Measurements from ENCODE around the gene LYRM7.
"Not testable (repeated sequence)": the region's sequence is repeated elsewhere in the genome, so short reads cannot be mapped to it uniquely, and the experiment has no call there.

The LYRM7 gene

DNA sequence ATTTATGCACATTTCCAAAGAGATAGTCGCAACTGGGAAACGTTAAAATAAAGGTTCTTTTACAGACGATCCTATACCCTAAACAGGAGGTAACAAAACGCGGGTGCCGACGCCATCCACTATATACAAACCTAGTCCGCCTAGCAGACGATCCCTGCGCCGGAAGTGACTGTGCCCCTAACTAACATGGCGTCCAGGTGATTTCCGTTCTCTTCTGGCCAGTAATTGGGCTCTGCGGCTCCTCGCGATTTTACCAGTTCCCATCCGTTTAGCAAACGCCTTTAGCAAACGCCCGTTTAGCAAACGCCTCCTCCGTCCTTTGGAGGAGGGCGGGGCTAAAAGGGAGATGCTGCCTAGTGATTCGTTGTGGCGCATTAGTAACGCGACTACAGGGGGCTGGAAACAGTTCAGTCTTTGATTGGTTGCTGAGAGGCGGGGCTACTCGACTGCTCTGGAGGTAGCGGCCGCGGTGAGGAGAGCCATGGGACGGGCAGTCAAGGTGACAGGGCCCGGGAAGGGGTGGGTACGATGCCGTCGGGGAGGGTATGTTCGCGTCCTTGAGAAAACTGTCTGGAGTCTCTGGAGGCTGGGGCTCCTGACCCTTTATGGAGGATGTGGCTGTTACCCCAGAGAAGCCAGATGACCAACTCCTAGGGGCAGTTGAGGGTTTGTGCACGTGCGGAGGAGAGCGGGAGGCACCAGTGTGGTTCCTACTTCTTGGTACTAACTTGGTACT is at the start of gene LYRM7:
TSS of gene LYRM7 (plus strand) at position 405 of the 736 bp plus-strand sequence. CDS start at position 482, 77 bp downstream.
- DNase-seq (ENCODE audit: low read depth), result peak; percentile 89

DNA sequence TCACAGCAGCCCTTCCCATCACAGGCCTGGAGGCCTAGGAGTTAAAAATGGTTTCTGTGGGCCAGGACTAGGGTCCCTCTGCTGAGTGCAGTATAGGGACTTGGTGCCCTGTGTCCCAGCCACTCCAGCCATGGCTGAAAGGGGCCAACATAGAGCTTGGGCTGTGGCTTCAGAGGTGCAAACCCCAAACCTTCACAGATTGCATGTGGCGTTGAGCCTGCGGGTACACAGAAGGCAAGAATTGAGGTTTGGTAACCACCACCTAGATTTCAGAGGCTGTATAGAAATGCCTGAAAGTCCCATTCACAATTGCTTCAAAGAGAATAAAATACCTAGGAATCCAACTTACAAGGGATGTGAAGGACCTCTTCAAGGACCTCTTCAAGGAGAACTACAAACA is 43.5 kb upstream of the LYRM7 start:
- DNase-seq (ENCODE audit: low read depth), result not testable (repeated sequence)

DNA sequence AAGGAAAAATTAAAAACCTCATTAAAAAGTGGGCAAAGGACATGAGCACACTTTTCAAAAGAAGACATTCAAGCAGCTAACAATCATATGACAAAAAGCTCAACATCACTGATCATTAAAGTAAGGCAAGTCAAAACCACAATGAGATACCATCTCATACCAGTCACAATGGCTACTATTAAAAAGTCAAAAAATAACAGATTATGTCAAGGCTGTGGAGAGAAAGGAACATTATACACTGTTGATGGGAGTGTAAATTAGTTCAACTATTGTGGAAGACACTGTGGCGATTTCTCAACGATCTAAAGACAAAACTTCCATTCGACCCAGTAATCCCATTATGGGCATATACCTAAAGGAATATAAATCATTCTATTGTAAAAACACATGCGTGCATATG is 41.4 kb upstream of the LYRM7 start:
- DNase-seq (ENCODE audit: low read depth), result no peak

DNA sequence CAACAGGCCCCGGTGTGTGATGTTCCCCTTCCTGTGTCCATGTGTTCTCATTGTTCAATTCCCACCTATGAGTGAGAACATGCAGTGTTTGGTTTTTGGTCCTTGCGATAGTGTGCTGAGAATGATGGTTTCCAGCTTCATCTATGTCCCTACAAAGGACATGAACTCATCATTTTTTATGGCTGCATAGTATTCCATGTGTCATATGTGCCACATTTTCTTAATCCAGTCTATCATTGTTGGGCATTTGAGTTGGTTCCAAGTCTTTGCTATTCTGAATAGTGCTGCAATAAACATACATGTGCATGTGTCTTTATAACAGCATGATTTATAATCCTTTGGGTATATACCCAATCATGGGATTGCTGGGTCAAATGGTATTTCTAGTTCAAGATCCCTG is 37.7 kb upstream of the LYRM7 start:
- not testable (repeated sequence) for DNase-seq (ENCODE audit: low read depth)

DNA sequence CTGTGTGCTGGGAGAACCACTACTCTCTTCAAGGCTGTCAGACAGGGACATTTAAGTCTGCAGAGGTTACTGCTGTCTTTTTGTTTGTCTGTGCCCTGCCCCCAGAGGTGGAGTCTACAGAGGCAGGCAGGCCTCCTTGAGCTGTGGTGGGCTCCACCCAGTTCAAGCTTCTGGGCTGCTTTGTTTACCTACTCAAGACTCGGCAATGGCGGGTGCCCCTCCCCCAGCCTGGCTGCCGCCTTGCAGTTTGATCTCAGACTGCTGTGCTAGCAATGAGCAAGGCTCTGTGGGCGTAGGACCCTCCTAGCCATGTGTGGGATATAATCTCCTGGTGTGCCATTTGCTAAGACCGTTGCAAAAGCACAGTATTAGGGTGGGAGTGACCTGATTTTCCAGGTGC is 32.3 kb upstream of the LYRM7 start:
- DNase-seq (ENCODE audit: low read depth), result not testable (repeated sequence)

DNA sequence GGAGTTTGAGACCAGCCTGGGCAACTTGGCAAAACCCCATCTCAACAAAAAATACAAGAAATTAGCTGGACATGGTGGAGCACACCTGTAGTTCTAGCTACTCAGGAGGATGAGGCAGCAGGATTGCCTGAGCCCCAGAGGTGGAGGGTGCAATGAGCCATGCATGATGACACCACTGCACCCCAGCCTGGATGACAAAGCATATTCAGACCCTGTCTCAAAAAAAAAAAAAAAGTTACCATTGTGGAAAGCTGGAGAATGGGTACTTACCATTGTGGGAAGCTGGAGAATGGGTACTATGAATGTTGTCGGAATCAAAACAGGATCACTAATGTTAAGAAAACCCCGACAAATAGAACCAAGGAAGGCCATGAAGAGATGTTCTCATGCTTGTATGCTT is 31.4 kb upstream of the LYRM7 start:
- DNase-seq (ENCODE audit: low read depth), result no peak

DNA sequence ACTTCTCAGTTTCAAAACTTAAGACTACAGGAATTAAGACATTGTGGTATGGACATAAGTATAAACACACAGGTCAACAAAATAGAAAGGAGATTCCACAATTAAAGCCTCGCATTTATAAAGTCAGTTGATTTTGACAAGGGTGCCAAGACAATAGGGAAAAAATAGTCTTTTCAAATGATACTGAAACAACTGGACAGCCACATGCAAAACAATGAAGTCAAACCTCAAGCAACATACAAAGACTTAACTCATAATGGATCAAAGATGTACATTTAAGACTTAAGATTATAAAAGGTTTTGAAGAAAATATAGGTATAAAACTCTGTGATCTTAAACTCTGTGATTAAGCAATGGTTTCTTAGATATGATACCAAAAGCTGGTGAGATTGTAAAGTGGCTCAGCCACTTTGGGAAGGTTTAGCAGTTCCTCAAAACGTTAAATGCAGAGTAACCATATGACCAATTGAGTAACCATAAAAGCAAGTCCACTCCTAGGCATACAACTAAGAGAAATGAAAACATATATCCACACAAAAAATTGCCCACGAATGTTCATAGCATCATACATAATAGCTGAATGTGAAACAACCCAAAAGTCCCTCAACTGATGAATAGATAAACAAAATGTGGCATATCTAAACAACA is 27.6 kb upstream of the LYRM7 start:
- DNase-seq (ENCODE audit: low read depth), result no peak

DNA sequence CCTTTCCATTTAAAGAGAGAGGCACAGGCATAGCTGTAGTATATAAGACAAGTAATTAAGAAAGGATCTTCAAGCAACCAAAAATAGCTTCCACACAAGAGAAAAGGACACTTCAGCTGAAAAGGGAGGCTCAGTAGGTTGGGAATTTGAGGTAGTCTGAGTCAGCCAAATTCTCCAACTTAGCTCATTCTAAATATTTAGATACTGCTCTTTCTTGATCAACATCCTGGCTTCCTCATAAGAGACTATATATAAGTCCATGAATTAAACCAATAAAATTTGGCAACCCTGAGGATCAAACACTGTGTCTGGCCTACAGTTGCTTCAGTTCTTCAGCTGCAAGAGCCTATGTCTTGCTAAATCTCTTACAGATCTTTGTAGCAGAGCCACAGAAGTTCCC is 23.5 kb upstream of the LYRM7 start:
- no peak for DNase-seq (ENCODE audit: low read depth)

DNA sequence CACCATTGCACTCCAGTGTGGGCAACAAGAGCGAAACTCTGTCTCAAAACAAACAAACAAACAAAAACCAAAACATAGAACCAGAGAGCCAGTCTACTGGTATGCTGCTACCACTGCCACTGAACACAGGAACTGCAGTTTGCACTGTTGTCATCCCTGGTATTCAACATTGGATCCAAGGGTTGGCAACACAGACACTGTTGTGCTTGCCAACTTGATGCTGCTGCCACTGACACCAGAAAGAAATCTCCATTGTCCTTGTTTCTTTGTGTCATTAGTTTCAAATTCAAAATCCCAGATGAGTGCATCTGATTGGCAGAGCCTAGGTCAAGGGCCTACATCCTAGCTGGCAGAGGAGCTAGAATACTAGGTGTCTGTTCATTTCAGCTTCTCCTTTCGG is 21.9 kb upstream of the LYRM7 start:
- no peak for DNase-seq (ENCODE audit: low read depth)

DNA sequence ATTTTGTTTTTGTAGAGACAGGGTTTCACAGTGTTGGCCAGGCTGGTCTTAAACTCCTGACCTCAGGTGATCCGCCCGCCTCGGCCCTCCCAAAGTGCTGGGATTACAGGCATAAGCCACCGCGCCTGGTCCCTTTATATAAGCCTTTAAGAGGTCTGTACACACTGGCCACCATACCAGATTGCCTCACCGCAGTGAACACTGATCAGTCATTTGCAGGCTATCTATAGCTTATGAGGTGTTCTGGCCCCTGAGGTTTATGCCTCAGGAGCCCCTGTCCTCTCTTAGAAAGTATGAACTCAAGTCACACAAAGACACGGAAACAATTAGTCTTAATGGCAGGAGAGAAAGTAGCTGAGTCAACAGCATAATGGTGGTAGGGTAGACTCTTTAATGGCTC is 20.3 kb upstream of the LYRM7 start:
- DNase-seq (ENCODE audit: low read depth), result no peak

DNA sequence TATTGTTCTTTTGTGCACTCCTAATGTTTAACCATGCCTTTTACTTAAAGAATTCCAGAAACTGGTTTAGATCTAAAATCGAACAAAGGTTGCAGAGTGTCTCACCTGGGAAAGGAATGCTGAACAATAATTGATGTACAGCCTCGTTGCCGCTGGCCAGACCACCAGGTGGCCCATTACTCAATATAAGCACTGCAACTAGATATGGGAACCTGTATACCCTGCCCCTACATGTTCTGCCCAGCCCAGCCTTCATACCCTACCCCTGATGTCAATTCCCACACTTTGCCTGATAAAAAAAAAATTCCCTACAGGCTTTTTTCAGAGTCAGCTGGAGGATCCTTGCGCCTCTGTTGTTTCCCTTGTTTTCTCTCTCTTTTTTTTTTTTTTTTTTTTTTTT is 19.5 kb upstream of the LYRM7 start:
- DNase-seq (ENCODE audit: low read depth), result no peak

DNA sequence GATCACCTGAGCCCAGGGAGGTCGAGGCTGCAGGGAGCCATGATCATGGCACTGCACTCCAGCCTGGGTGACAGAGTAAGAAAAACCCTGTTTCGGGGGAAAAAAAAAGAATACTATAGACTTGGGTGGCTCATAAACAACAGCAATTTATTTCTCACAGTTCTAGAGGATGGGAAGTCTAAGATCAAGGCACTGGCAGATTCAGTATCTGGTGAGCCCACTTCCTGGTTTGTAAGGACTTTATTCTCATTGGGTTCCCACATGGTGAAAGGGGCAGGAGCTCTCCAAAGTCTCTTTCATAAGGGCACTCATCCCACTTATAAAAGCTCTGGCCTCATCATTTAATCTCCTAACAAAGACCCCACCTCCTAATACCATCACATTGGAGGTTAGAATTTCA is 14.4 kb upstream of the LYRM7 start:
- no peak for DNase-seq (ENCODE audit: low read depth)

DNA sequence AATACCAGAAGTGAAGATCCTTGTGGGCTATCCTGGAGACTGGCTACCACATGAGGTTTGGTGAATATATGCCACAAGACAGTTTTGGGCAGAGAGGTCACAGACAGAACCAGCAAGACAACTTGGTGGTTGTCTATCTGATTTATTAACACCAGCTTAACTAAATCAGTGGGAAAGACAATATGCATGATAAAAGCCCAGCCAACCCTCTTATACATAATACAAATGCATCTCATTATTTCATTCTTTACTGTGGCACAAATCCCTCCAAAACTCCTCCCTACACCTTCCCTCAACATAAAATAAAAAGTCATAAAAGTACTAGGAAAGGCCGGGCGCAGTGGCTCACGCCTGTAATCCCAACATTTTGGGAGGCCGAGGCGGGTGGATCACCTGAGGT is 13.8 kb upstream of the LYRM7 start:
- DNase-seq (ENCODE audit: low read depth), result no peak

DNA sequence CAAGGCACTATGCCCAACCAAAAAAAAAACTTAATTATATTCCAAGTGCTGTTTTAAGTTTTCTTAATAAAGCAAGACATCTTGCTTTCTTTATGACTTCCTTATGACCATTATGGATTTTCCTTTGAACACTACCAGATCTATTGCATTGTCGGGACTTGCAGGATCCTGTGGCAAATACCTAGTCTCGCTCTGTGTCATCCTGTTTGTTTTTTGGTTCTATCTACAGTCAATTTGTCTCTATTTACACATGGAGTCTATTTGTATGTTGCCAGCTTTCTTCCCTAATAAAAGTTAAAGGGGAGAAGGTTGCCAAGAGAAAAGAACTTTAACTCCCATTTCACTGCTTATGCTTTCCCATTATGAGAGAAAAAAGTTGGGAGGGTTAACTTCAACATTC is 10.6 kb upstream of the LYRM7 start:
- no peak for DNase-seq (ENCODE audit: low read depth)

DNA sequence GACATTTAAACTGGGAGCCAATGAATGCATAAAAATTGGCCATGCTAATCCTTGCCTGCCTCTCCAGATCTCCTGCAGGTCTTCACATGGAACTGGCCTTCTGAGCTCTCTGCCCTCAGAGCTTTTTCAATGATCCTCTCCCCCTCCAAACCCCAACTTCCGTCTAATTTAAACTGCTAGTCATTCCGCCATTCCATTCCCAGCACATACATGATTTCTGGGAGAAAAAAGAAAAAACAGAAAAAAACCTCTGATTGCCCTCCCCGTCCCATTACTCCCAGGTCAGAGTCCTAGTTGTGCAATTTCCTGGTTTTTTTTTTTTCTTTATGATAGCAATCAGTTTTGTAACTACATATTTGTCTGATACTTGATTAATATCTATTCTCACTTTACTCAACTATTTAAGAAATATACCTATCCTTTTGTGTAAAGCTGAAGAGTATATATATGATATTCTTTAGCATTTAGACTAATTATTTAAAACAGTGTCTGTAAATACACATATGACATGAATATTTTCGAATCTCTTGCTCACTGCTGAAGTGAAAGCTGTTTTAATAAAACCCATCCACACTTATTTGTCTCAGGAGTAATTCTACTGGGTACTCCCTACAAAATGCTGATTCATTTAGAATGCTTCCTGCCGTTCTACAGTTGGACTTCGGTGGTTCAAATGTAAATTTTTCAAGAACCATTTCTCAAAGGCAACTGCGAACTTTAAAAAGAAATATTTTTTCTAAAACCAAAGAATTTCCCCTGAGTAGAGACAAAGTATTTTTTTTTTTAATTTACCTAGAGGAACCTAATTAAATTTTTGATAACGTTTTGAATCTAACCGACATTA is 7.2 kb upstream of the LYRM7 start:
- DNase-seq (ENCODE audit: low read depth), result no peak

DNA sequence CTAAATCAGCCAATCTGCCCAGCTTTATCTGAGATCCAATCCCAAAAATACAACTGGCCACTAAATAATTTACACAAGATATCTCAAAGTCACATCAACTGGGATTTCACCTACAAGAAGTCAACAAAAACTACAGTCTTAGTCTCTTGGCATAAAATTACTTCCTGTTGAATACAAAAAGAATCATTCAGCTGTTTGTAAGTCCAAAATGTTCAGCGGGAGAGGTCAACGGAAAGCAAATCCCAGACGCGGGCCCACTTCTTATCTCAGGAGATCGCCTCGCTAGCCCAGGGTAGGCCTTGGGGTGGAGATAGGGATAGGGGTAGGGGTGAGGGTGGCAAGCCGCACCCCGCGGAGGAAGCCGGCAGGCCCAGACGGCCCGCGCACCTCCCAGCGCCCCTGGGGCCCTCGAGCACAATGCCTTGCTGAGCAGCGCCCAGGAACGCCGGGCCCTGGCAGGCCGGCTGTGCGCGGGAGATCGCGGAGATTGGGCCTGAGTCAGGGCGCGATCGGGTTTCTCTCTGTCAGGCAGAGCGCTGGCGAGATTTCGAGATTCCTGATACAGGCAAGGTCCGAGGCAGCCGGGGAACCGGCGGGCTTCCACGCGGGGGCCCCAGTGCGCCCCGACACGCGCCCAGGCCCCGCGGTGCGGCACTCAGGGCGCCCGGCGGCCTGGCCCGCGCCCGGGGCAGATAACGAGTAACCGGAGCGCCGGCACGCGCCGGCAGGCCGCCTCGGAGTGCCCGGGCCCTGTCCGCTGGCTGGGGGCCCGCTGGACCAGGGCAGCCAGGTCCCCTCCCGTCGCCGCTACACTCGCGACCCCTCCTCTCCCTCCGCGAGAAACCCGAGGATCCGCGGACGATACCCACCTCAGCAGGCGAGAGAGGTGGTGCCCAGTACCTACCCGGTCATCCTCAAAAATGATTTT is 6.3 kb upstream of the LYRM7 start:
- DNase-seq (ENCODE audit: low read depth), result peak; percentile 53

DNA sequence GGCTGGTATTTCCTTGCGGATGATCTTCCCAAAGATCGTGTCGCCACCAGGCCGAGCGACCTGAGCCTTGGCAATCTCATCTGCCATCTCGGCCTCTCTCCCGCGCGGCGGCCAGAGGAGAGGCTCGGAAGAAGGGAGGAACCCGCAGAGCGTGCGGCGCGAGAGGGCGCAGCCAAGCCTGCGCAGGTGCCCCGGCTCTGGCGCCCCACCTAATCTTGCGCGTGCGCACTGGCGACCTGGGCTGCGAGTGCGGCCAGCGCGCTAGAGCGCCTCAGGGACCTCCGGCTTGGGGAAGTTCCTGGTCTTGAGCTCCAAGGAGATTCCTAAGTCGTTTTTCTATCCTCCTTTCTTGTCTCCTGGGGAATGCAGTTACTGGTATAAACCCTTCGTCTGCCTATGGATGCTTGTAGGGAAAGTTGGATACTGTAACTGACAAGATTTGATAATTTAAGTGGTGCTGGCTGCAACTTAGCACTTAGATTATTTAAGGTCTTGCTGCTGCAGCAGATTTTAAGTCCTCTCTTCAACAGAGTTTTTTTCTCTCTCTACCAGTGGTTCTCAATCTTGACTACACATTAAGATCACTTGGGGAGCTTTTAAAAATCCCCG is 5.5 kb upstream of the LYRM7 start, which contains the start of gene HINT1:
TSS of gene HINT1 (minus strand) at position 138 of the 609 bp plus-strand sequence. CDS start at position 87, 51 bp downstream.
- DNase-seq (ENCODE audit: low read depth), result peak; percentile 92

DNA sequence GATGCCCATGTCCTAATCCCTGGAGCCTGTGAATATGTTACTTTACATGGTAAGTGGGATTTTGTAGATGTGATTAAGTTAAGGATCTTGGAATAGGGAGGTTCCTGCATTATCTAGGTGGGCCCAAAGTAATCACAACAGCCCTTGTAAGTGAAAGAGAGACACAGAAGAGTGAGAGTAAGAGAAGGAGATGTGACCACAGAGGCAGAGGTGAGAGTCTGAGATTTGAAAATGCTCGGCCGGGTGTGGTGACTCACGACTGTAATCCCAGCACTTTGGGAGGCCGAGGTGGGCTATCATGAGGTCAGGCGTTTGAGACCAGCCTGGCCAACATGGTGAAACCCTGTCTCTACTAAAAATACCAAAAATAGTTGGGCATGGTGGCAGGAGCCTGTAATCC is 3.1 kb upstream of the LYRM7 start:
- DNase-seq (ENCODE audit: low read depth), result no peak

DNA sequence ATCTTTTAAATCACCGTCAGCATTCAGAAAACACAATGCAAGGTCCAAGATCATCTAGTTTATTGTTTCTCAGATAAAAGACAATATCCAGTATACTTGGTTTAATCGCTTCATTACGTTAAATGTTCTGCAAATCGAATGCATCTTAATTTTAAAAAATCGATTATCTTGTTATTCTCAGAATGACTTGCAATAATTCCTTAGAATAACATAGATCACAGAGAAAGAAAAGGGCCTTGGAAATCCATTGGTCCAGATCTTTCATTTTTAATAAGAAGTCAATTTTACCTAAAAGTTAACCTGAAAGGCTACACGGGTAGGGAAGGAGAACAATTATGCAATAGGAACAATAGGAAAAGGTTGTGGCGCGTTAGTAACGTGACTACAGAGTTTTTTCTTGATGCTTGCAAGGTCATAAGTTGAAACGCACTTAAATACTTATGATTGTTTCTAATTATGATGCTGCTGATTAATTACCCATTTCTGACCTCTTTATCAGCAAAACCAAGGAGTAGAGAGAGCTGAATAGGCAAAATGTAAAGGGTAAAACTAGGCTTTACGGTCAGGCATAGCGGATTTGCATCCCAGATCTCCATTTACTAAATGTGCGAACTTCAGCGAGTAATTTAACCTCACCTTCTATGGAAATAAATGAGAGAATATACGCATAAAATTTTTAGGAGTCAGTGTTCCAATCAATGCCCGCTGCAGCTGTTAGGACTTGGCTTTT is 769 bp upstream of the LYRM7 start:
- DNase-seq (ENCODE audit: low read depth), result no peak

DNA sequence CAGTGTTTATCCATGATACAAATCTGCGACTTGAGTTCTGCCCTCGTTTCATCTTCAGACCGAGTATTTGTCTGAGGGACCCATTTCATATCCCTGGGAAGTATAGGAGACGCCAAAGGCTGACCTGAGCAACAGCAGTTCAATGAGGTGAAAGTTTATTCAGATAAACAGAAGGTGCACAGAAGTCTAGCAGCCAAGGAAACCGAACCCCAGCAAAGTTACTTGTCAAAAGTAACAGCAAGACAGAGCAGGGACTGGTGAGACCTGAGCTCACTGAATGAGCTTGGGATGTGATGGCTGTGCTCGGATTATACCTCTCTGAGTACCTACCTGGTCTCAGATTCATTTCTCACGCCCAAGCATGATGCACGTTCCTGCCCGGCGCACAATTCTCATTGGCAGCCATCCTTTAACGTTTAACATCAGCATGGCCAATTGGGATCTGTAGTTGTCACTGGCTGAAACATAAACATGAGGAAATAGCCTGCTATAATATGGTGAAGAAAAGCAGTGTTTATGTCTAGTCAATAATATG is 599 bp downstream of the LYRM7 start:
- DNase-seq (ENCODE audit: low read depth), result no peak

Measured in activated T-helper 9 cell treated with anti-CD3 and anti-CD28 coated beads, Interleukin-2, amount 50 U/mL, for 16 hours (primary cell).